Astrocyte (in vitro differentiated cells and primary cell): ENCODE data around the gene COL4A6. TPM values are rescaled to one million over a fixed set of nuclear protein-coding genes. Genes with fewer than 3 reads are reported as not detected.

Source experiments
- DNase-seq: peaks from one replicate; pipeline ENCODE4 v3.0.0-alpha.2; 2010; ENCODE audit warnings: low read depth
- FAIRE-seq: peaks from 2 replicates; lab custom pipeline; 2011; peaks lifted over from hg19 to GRCh38; lab: Jason Lieb, UNC
- H2AFZ ChIP-seq: 2 replicates; pipeline ENCODE4 v1.6.0; 2012; ENCODE audit warnings: low read depth, low read length, inconsistent platforms
- H3K27ac ChIP-seq: 2 replicates; pipeline ENCODE4 v1.5.1; 2011; ENCODE audit warnings: low read depth, low read length, inconsistent platforms
- H3K27me3 ChIP-seq: 2 replicates; pipeline ENCODE4 v1.6.0; 2011; ENCODE audit warnings: low read length, inconsistent platforms; ENCODE audit not compliant: insufficient read depth
- H3K36me3 ChIP-seq: 2 replicates; pipeline ENCODE4 v1.5.1; 2011; ENCODE audit warnings: low read length, inconsistent platforms; ENCODE audit not compliant: insufficient read depth
- H3K4me1 ChIP-seq: 2 replicates; pipeline ENCODE4 v1.5.1; 2011; ENCODE audit warnings: low read length, inconsistent platforms; ENCODE audit not compliant: insufficient read depth
- H3K4me2 ChIP-seq: 2 replicates; pipeline ENCODE4 v1.6.0; 2012; ENCODE audit warnings: low read length, inconsistent platforms
- H3K4me3 ChIP-seq: 2 replicates; pipeline ENCODE4 v1.5.1; 2011; ENCODE audit warnings: low read depth, mild to moderate bottlenecking, low read length, inconsistent platforms; ENCODE audit not compliant: insufficient read depth
- H3K79me2 ChIP-seq: 2 replicates; pipeline ENCODE4 v1.6.0; 2012; ENCODE audit warnings: mild to moderate bottlenecking, low read length, inconsistent platforms; ENCODE audit not compliant: insufficient read depth
- H3K9ac ChIP-seq: 2 replicates; pipeline ENCODE4 v1.6.0; 2012; ENCODE audit warnings: mild to moderate bottlenecking, low read length, inconsistent platforms
- H3K9me3 ChIP-seq: 2 replicates; pipeline ENCODE4 v1.5.1; 2012; ENCODE audit warnings: low read depth, mild to moderate bottlenecking, low read length, inconsistent platforms; ENCODE audit not compliant: insufficient read depth
- H4K20me1 ChIP-seq: 2 replicates; pipeline ENCODE4 v1.6.0; 2012; ENCODE audit warnings: low read length, inconsistent platforms; ENCODE audit not compliant: insufficient read depth
- H3K27ac Mint-ChIP-seq: one replicate; pipeline ENCODE4 v1.8.0; 2021; ENCODE audit warnings: mild to moderate bottlenecking, mixed read lengths; ENCODE audit not compliant: unreplicated experiment
- H3K27me3 Mint-ChIP-seq: one replicate; pipeline ENCODE4 v1.8.0; 2021; ENCODE audit warnings: low read depth, mixed read lengths; ENCODE audit not compliant: unreplicated experiment
- H3K36me3 Mint-ChIP-seq: one replicate; pipeline ENCODE4 v1.8.0; 2021; ENCODE audit warnings: low read depth, mixed read lengths; ENCODE audit not compliant: unreplicated experiment
- H3K4me1 Mint-ChIP-seq: one replicate; pipeline ENCODE4 v1.8.0; 2021; ENCODE audit warnings: low read depth, mixed read lengths; ENCODE audit not compliant: unreplicated experiment
- H3K4me3 Mint-ChIP-seq: one replicate; pipeline ENCODE4 v1.8.0; 2021; ENCODE audit warnings: mild to moderate bottlenecking, moderate library complexity, mixed read lengths; ENCODE audit not compliant: unreplicated experiment
- H3K9me3 Mint-ChIP-seq: one replicate; pipeline ENCODE4 v1.8.0; 2021; ENCODE audit warnings: mild to moderate bottlenecking, mixed read lengths; ENCODE audit not compliant: unreplicated experiment
- EZH2 ChIP-seq: IDR thresholded peaks from 2 replicates; pipeline ENCODE4 v1.6.1; 2012; ENCODE audit warnings: mild to moderate bottlenecking, low read length, inconsistent platforms; ENCODE audit not compliant: insufficient read depth
- total RNA-seq: library from RNA; stranded (reverse); gene quantifications from 2 replicates; pipeline ENCODE4 v1.2.1, GENCODE V29; 2021
- TF ChIP-seq, protein P1 (sequence below): IDR thresholded peaks from 2 replicates; pipeline ENCODE4 v1.5.1; 2011; ENCODE audit warnings: low read depth, mild to moderate bottlenecking, inconsistent platforms, low read length, moderate library complexity; ENCODE audit not compliant: insufficient read depth

Gene COL4A6
- total RNA-seq, 1 donor from 2014 or later: 8.1 TPM

DNA sequence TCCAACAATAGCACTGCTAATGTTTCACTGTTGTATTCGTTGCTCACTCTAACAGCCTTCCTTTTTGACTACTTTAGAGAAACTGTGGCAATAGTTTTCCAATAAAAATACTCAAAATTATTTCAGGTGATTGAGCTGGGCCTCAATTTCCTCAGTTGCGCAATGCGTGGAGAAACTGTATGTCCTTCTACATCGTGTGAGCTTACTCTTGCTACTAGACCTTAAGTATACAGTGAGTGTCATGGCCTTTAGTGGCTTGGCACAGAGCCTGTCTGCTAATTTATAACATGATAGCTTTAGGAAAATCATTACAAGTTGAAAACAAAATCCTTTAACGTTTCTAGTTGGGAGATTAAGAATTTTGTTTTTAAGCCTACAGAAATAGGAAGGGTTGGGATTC, 114.5 kb downstream of the COL4A6 start:
- no peaks in the 10 kb centered on the region for H3K36me3 ChIP-seq
- H3K27me3 ChIP-seq: no peaks in the 10 kb centered on the region
- H3K4me3 ChIP-seq: no peak overlapping the region
- no peaks in the 10 kb centered on the region for H3K4me1 ChIP-seq
- H3K27ac Mint-ChIP-seq: no peak overlapping the region
- TF ChIP-seq, protein P1, sequence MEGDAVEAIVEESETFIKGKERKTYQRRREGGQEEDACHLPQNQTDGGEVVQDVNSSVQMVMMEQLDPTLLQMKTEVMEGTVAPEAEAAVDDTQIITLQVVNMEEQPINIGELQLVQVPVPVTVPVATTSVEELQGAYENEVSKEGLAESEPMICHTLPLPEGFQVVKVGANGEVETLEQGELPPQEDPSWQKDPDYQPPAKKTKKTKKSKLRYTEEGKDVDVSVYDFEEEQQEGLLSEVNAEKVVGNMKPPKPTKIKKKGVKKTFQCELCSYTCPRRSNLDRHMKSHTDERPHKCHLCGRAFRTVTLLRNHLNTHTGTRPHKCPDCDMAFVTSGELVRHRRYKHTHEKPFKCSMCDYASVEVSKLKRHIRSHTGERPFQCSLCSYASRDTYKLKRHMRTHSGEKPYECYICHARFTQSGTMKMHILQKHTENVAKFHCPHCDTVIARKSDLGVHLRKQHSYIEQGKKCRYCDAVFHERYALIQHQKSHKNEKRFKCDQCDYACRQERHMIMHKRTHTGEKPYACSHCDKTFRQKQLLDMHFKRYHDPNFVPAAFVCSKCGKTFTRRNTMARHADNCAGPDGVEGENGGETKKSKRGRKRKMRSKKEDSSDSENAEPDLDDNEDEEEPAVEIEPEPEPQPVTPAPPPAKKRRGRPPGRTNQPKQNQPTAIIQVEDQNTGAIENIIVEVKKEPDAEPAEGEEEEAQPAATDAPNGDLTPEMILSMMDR: no peak
- TF ChIP-seq EZH2: no peak
- no peak overlapping the region for H3K4me3 Mint-ChIP-seq
- H3K4me1 Mint-ChIP-seq: no peaks in the 10 kb centered on the region
- no peak for DNase-seq
- no peaks in the 10 kb centered on the region for H3K27me3 Mint-ChIP-seq
- no peak overlapping the region for H3K9ac ChIP-seq
- H3K27ac ChIP-seq: no peak overlapping the region
- no peak overlapping the region for H2AFZ ChIP-seq
- no peaks in the 10 kb centered on the region for H3K79me2 ChIP-seq
- no peaks in the 10 kb centered on the region for H3K9me3 Mint-ChIP-seq
- no peaks in the 10 kb centered on the region for H4K20me1 ChIP-seq
- no peaks in the 10 kb centered on the region for H3K36me3 Mint-ChIP-seq
- H3K4me2 ChIP-seq: no peak overlapping the region
- no peaks in the 10 kb centered on the region for H3K9me3 ChIP-seq
- peak; percentile 80 for FAIRE-seq

DNA sequence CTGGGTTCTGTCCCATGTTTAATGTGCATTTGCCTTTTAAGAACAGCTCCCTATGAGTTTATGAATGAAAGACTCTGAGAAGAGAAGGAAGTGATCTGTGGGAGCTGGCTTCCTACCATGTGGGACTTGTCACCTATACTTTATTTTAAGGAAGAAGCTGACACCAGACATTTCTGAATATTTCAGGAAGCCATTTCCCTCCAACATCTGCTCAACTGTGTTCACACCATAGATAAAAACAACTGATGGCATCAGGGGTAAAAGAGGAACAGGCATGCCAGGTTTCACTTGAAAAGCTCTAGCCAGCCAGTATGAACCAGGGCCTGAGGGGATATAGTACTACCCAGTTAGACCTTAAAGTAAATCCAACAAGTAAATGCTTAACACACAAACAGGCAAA, 116.0 kb downstream of the COL4A6 start:
- H3K27ac Mint-ChIP-seq: no peak overlapping the region

DNA sequence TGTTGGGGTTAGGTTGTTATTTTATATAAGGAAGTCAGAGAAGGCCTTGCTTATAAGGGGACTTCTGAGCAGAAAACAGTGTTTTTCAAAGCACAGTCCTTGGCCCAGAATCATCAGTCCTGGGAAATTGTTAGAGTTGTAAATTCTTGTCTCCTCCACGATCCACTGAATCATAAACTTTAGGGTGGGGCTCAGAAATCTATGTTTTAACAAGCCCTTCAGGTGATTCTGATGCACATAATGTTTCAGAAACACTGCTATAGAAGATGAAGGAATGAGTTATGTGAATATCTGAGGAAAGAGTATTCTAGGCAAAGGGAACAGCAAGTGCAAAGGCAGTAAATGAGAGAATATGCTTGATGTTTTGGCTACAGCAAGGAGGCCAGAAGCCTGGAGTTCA, 121.8 kb downstream of the COL4A6 start:
- Histone ChIP-seq H3K27ac (no peak overlapping the region), H3K4me3 (no peak overlapping the region), H3K27me3 (no peaks in the 10 kb centered on the region), H3K4me2 (no peak overlapping the region), H4K20me1 (no peaks in the 10 kb centered on the region), H3K9ac (no peak overlapping the region), H3K36me3 (no peaks in the 10 kb centered on the region), H3K79me2 (no peaks in the 10 kb centered on the region), H3K4me1 (peaks cover 6% of the 10 kb centered on the region), H3K9me3 (no peaks in the 10 kb centered on the region), H2AFZ (no peak overlapping the region)
- Mint-ChIP-seq H3K27ac (no peak overlapping the region), H3K27me3 (no peaks in the 10 kb centered on the region), H3K4me1 (peaks cover 8% of the 10 kb centered on the region), H3K9me3 (peaks cover 5% of the 10 kb centered on the region), H3K36me3 (no peaks in the 10 kb centered on the region), H3K4me3 (no peak overlapping the region)
- FAIRE-seq (no peak), DNase-seq (no peak)
- TF ChIP-seq, protein P1: no peak
- TF ChIP-seq EZH2: no peak

More for the DNA sequence above, 116.0 kb downstream of the COL4A6 start:
- Histone ChIP-seq H2AFZ (no peak overlapping the region), H3K27ac (no peak overlapping the region), H3K9me3 (no peaks in the 10 kb centered on the region), H4K20me1 (no peaks in the 10 kb centered on the region), H3K4me3 (no peak overlapping the region), H3K79me2 (no peaks in the 10 kb centered on the region), H3K27me3 (no peaks in the 10 kb centered on the region), H3K9ac (no peak overlapping the region), H3K36me3 (no peaks in the 10 kb centered on the region), H3K4me1 (no peaks in the 10 kb centered on the region), H3K4me2 (no peak overlapping the region)
- no peaks in the 10 kb centered on the region for H3K4me1 Mint-ChIP-seq
- H3K9me3 Mint-ChIP-seq: no peaks in the 10 kb centered on the region
- no peaks in the 10 kb centered on the region for H3K36me3 Mint-ChIP-seq
- no peaks in the 10 kb centered on the region for H3K27me3 Mint-ChIP-seq
- no peak overlapping the region for H3K4me3 Mint-ChIP-seq
- FAIRE-seq (no peak), DNase-seq (no peak)
- TF ChIP-seq, protein P1: no peak
